NCI-H146 (cell line): ENCODE measurements around the gene ACTR10.
A peak's percentile ranks its signal among the peaks of the same experiment; 100 is the strongest.

Experiments used
- DNase-seq: peaks from one replicate; lab custom pipeline; 2025; lab: John Stamatoyannopoulos, UW

Gene ACTR10

GRCh38 chr14:58199726-58200479 is at the start of gene ACTR10:
Gene ACTR10 (plus strand): TSS chr14:58200149. CDS start chr14:58200218, 69 bp downstream.
- DNase-seq: peak; percentile 83

GRCh38 chr14:58150243-58150805 is 49.6 kb upstream of the ACTR10 start:
- DNase-seq: no peak

- peak; percentile 15 for DNase-seq
Observed at GRCh38 chr14:58151133-58152013, 48.6 kb upstream of the ACTR10 start.

GRCh38 chr14:58152014-58152857 is 47.7 kb upstream of the ACTR10 start, which contains the start of gene ARMH4:
Gene ARMH4 (minus strand): TSS chr14:58152213. CDS start chr14:58139358, 12,855 bp downstream.
- peak; percentile 78 for DNase-seq

- DNase-seq: no peak
Observed at GRCh38 chr14:58160561-58160960, 39.4 kb upstream of the ACTR10 start.

- peak; percentile 46 for DNase-seq
Observed at GRCh38 chr14:58166005-58166983, 33.7 kb upstream of the ACTR10 start.

- DNase-seq: no peak
Observed at GRCh38 chr14:58167057-58167456, 32.9 kb upstream of the ACTR10 start.

GRCh38 chr14:58167891-58168290 is 32.1 kb upstream of the ACTR10 start:
- no peak for DNase-seq

- peak; percentile 63 for DNase-seq
Observed at GRCh38 chr14:58171090-58171489, 28.9 kb upstream of the ACTR10 start.

GRCh38 chr14:58177125-58177524 is 22.8 kb upstream of the ACTR10 start:
- DNase-seq: no peak

- no peak for DNase-seq
Observed at GRCh38 chr14:58189176-58189575, 10.8 kb upstream of the ACTR10 start.

GRCh38 chr14:58191763-58192601 is 8.0 kb upstream of the ACTR10 start:
- peak; percentile 5 for DNase-seq

- DNase-seq: no peak
Observed at GRCh38 chr14:58193542-58193941, 6.4 kb upstream of the ACTR10 start.

- no peak for DNase-seq
Observed at GRCh38 chr14:58196198-58196597, 3.8 kb upstream of the ACTR10 start.

- no peak for DNase-seq
Observed at GRCh38 chr14:58198086-58198485, 1.9 kb upstream of the ACTR10 start.

GRCh38 chr14:58200480-58200841 is 512 bp downstream of the ACTR10 start:
- DNase-seq: no peak

GRCh38 chr14:58200846-58201245 is 897 bp downstream of the ACTR10 start:
- no peak for DNase-seq

- no peak for DNase-seq
Observed at GRCh38 chr14:58213176-58213575, 13.2 kb downstream of the ACTR10 start.

GRCh38 chr14:58215191-58215914 is 15.4 kb downstream of the ACTR10 start:
- DNase-seq: no peak
